Central memory CD4-positive, alpha-beta T cell (primary cell): ENCODE measurements around the gene CAPN9.

Experiments
- DNase-seq: peaks from one replicate; pipeline ENCODE4 v3.0.0; 2022

CAPN9 gene

DNA sequence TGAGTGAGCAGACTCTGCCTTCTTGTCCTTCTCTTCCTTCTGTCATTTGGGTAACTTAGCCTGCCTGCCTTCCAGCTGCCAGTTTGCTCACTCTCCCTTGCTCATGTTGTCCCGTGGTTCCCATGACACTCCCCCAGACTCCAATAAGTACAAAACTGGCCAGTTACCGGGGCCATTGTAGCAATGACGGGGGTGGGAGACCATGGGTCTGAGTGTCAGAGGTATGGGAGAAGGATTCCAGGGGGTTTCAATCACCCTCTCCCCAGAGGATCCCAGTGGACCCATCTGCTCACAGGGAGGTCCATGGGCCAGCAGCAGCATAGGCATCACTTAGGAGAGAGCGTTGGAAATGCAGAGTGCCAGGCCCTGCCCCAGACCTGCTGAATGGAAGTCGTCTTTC lies 51.3 kb downstream of the CAPN9 start:
- DNase-seq: no peak

- DNase-seq: no peak
Observed at GRCh38 chr1:230800891-230801840, 54.0 kb downstream of the CAPN9 start.

DNA sequence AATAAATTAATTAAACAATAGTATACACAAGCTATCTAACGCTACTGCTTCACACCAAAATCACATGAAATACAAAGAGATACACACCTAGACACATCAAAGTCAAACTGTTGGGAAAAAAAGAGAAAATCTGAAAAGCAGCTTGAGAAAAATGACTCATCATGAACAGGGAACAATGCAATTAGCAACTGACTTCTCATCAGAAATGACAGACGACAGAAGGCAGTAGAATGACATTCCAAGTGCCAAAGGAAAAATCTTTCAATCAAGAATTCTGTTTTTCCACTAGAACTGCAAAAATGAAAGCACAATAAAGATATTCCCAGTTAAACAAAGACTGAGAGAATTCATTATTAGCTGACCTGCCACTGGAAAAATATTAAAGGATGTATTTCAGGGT lies 57.2 kb downstream of the CAPN9 start:
- DNase-seq: no peak

DNA sequence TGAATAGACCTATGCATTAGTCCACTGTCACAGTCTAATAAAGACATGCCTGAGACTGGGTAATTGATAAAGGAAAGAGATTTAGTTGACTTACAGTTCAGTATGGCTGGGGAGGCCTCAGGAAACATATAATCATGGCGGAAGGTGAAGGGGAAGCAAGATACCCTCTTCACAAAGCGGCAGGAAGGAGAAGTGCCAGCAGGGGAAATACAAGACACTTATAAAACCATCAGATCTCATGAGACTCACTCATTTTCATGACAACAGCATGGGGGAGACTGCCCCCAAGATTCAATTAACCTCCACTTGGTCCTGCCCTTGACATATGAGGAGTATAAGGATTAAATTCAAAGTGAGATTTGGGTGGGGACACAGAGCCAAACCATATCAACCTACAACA lies 59.4 kb downstream of the CAPN9 start:
- no peak for DNase-seq

DNA sequence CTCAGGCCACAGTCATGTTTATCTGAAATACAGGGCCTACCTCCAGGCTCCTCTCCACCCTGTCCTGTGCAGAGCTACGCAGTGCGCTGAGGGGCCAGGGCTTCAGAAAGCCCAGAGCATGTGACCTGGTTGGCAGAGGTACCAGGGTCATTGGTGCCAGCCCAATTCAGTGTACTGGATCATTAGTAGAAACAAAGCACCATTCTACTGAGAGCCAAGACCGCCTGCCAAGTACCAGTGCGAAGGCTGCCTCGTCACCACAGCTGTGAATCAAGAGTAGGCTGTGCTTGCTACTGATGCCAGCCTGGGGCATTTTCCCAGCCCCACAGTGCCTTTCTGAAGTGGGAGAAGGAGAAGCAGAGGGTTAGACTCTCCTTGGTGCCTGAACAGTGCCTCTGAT lies 59.8 kb downstream of the CAPN9 start:
- no peak for DNase-seq

DNA sequence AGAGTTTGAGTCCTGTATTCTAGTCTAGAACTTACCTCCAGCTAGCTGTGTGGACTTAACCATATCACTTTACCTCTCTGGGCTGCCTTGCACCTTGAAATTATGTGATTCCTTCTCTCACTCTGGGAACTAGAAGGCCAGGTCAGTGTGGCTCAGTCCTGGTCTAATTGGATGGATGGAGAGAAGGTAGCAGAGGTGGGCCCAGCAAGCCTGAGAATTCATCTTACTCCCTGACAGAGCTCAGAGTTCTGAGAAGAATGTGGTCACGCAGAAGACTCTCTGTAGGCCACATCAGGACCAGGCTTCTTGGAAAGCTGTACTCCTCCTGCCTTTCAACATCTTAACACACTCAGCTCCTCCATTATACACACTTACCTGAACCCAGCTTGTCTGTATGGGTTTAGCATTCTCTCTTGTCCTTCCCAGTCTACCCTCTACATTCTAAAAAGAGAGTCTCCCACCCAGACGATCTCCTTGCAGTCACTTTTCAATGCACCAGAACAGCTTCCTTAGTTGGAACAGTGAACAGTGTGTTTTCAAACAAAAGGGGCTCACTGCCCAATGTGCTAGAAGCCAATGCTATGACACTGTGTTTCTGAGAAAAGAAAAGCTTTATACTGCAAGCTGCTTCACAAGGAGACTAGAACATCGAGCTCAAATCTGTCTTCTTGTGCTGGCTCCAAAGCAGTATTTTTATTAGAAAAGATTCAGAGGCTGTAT lies 60.5 kb downstream of the CAPN9 start:
- no peak for DNase-seq

GRCh38 chr1:230808281-230808872 lies 61.2 kb downstream of the CAPN9 start:
- DNase-seq: no peak

GRCh38 chr1:230809256-230809990 lies 62.2 kb downstream of the CAPN9 start:
- no peak for DNase-seq

GRCh38 chr1:230812568-230812967 lies 65.4 kb downstream of the CAPN9 start:
- DNase-seq: no peak

GRCh38 chr1:230814949-230815692 lies 67.9 kb downstream of the CAPN9 start:
- DNase-seq: no peak

GRCh38 chr1:230816018-230816417 lies 68.8 kb downstream of the CAPN9 start:
- no peak for DNase-seq

GRCh38 chr1:230818367-230818766 lies 71.2 kb downstream of the CAPN9 start:
- DNase-seq: no peak

DNA sequence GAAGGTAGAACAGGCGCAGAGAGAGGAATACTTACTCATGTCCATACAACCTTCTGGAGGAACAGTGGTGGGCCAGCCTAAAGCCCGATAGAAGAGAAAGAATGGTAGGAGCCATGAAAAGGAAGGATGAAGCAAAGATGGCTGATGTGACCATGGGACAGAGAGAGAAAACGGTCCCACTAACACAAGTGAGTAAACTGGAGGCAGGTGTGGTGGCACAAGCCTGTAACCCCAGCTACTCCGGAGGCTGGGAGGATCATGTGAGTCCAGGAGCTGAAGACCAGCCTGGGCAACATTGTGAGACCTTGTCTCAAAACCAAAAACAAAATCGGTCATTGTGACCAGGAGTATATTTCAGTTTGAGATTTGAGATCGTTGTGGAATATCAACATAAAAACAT lies 71.7 kb downstream of the CAPN9 start:
- DNase-seq: no peak

DNA sequence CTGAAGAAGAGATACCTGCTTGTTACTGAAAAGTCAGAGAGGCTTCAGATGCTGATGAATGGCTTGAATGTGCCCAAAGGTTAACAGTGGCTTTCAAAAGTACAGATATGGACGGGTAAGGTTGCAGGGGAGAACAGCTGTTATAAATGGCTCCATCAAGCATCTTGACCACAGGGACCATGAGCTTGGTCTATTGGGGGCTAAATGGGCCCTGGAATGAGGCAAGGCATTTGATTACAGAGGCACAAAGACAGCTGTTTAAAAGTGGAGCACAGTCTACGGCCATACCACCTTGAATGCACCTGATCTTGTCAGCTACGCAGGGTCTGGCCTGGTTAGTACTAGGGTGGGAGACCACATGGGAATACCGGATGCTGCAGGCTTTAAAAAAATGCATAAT lies 72.8 kb downstream of the CAPN9 start:
- no peak for DNase-seq

DNA sequence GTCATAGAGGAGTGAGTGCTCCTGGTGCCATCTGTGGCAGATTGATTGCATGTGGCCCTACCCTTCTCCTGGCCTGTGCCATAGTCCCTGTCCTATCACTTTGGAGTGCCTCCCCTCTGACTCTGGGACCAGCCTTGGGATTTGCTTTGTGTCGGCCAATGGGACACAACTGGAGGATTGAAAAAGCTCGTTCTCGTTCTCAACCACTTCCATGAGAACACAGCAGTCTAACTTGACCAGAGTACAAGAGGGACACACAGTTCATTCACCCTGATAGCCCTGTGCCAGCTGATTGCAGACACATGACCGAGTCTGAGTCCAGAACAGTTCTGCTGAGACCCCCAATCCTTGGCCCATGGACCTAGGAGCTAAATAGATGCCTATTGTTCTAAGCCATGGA lies 73.4 kb downstream of the CAPN9 start:
- no peak for DNase-seq

- no peak for DNase-seq
Observed at GRCh38 chr1:230821346-230821745, 74.2 kb downstream of the CAPN9 start.

- no peak for DNase-seq
Observed at GRCh38 chr1:230822092-230822581, 74.9 kb downstream of the CAPN9 start.

DNA sequence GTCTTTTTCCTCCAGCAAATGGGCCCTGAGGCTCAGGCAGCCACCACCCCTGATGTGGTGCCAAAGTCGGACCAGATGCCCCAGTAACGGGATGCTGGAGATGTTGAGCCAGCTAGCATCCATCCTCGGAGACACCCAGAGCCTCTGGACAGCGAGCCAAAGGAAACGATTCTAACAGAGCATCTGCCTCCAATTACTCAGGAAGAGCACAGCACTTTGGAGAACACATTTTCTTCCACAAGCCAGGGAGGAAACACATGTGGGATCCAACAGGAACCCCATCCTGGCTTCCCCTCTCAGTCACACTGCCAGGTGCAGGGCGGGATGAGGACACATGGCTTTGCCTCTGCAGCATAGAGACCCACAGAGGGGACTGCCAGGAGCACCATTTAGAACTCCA lies 76.2 kb downstream of the CAPN9 start:
- no peak for DNase-seq

- DNase-seq: no peak
Observed at GRCh38 chr1:230823931-230824381, 76.8 kb downstream of the CAPN9 start.

DNA sequence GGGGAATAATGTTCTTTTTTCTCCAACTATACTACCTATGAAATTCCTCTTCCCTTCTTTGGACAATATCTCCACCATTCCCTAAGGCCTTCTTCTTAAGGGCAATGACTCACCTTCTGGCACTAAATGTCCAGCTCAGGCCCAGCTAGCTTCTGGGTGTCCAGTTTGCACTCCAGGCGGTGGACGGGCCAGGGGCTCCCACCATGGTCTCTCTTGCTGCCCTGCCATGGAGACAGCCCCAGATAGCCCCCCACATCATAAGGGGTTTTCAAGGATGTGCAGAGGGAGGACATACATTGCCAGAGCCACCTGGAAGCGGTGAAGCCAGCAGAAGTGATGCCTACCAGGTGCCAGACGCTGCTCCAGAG lies 77.3 kb downstream of the CAPN9 start:
- DNase-seq: no peak

DNA sequence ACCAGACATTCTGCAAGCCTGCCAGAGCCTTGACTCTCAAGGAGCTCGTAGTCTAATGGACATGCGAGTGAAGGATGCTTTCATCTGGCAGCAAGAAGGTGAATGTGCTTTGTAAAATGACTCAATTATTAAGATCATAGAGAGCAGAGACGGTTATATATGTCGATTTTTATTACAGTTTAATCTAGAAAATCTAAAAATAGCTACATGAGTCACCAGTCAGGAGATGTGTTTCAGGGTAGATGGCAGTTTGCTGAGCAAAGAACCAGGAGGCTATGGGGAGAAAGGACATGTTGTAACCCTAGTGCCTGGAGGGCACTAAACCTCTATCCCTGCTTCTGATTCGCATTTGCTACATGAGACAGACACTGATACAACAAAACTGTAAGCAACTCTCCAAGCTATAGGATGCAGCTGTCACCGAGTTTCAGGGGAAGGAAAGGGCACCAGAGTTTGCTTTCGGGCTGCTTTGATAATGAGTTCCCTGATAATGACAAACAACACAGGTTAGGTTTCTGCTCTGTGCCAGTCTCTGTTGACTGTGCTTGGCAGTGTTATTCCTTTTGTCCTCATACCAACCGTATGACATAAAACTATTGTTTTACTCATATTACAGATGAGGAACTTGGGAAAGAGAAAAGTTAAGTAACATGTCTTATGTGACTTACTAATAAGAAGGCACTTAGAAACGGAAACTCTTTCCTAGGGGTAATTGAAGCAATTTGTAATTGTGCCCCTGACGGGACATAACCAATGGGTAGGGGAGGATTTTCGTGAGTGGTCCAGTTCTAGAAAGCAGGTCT lies 77.9 kb downstream of the CAPN9 start:
- no peak for DNase-seq
